Occipital lobe (tissue), 2 donors: ENCODE data around the gene TRABD2B. TPM values are rescaled to one million over a fixed set of nuclear protein-coding genes. Genes with fewer than 3 reads are reported as not detected.

Source experiments
- DNase-seq: peaks from one replicate; lab custom pipeline; 2025; lab: John Stamatoyannopoulos, UW
- total RNA-seq: library from RNA; depleted of rRNA; stranded (reverse); fragments of >200 nt; gene quantifications from one replicate; pipeline ENCODE4 v1.2.3, GENCODE V29; 2014

The TRABD2B gene
- total RNA-seq, 1 donor from 2014 or later: under 0.01 TPM

DNA sequence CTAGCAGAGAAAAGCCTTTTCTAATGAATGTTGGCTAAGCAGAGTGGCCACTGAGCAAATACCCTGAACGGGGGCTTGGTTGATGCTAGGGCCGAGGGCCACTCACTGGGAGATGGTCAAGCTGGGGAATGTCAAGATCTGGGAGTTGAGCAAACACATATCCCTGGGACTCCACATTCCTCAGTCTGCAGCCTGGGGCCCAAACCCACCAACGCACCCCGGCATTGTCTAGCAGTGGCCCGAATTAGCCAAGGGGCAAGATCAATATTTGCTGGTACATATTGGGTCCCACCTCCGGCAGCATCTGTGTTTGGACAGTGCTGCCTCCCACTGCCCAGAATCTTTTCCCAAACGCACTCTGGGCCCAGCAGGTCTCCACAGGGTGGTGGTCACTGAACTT lies 144.1 kb downstream of the TRABD2B start:
- no peak for DNase-seq

DNA sequence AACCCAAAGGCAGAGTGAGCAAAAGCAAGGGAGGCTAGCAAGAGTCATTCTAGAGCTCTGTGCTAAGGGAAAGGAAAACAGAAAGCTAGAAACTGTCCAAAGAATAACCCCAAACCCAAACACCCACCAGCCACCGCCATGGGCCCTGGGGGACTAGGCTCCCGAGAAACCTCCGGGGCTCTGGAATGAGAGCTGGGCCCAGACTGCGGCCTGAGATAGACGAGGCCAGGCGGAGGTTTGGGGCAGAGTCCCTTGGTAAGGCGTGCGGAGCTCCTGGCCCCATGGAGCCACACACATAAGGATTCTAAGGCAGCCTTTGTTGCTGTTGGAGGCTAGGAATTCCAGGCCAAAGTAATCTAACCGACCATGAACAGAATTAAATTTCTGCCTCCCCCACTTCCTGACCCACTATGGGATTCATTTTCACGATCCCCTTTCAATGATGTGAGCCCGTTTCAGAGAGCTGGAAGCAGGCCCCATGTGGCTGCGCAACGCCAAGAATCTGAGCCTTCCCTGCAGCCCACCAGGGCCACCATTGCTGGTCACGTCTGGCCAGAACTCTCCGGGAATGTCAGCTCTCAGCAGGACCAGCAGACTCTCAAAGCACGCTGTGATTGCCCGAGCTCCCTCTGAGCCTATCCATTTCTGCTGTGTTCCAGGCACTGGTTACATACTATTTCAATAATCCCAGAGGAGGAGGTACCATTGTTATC lies 145.0 kb downstream of the TRABD2B start:
- DNase-seq: no peak

DNA sequence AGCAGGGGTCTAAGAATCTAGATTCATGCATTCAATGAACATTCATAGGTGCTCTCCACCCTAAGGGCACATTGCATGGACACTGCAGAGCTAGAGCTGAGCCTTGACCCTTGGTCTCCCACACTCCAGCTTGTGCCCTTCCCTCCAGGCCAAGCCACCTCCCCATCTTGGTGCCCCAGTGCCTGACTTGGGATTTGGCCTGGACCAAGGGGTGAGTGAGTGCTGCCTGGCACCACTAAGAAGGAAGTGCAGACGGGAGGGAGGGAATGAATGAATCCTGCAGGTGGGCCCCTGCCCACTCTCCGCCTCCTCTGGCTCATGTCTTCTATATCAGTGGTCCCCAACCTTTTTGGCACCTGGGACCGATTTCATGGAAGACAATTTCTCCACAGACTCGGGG lies 146.7 kb downstream of the TRABD2B start:
- no peak for DNase-seq

- no peak for DNase-seq
Observed at GRCh38 chr1:47849591-47850261, 147.5 kb downstream of the TRABD2B start.

DNA sequence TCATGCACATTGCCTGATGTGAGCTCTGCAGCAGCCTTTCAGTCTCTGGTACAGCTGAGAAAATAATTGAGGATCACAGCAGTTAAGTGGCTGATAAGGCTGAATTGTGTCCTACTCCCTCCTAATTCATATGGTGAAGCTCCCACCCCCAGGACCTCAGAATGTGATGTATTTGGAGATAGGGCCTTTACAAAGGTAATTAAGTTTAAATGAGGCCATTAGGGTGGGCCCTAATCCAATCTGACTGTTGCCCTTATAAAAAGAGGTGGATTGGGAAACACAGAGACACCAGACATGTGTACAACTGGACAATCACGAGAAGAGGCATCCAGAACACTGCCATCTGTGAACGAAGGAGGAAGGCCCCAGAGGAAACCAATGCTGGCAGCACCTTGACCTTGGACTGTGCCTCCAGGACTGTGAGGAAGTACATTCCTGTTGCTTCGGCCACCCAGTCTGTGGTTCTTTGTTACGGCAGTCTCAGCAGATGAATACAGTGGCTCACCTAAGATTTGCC lies 148.1 kb downstream of the TRABD2B start:
- no peak for DNase-seq

DNA sequence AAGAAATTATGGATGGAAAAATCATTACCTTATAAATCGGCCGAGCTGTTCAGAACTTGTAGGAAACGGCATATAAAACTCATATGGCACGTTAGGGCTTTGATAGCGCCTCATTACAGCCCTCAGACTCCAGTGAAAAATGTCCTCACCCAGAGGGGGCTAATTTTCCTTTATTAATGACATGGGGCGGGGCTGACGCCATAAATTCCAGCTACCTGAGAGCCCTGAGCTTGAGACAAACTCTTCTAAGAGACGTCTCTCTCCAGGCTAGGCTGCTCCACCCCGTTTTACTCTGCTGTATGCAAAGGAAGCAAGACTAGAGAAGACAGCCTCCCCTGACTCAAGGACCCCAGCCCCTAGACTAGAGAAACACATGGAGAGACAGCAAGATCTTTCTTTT lies 149.4 kb downstream of the TRABD2B start:
- DNase-seq: no peak

DNA sequence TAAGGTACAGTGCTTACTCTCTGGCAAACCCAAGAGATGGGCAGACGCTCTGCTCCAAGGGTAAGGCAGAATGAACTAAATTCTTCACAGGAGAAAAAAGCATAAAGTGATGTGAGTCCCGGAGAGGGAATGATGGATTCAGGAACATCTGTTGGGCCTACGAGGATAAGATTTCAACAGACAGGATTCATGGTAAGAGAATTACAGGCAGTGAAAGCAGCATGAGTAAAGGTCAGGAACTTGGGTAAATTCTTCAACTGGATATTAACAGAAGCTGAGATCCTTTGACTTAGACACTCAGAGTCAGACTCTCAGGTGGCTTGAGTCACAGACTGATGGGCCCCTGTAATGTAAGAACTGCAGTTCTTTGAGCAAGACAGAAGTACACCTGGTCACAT lies 152.6 kb downstream of the TRABD2B start:
- no peak for DNase-seq

DNA sequence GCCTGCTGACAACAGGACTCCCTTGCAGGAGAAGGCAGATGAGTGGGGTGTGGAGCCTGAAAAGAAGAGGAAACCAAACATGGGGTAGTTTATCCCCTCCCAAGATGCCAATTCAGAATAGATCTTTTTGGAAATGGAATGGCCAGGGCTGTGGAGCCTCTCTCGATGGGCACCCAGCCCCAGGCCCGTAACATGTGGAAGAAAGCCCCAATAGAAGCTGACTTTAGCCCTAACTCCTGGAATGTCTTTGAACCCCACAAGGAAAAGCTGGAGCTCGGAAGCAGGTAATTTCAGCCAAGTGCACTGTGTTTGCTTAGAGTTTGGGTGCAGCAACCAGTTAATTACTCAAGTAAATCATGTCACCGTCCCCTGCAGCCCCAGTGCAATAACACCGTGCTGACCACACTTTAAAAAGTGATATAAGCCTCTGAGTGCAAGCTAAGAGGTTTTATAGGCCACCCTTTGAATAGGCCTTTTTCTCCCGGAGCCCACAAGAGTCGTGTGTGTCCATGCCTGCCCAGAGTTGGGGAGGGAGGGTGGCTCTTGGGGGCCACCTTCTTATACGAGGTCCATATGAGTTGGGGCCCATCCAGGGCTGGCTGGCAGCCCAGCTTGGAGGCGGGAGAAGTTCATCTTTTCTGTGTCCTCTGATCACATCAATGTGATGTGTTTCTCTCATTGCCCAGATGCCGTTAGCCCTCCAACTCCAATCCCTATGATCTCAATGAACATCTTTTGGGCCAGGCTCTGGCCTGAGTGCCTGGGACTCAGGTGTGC lies 153.2 kb downstream of the TRABD2B start:
- DNase-seq: no peak

DNA sequence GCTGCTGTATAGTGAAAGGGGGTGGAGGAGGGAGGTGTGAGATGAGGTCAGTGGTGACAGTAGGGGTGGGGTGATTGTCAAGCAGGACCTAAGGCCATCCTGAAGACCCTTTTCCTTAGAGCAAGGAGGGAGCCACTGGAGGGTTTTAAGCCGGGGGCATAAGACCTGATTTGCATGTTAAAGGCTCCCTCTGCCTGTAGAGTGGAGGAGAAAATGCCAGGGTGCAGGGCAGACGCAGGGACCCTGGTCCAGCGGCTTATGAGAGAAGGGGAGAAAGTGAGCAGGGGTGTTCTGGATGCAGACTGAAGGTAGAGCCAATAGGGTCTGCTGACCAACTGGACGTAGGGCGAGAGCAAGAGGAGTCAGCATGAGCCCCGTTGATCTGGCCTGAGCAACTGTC lies 154.1 kb downstream of the TRABD2B start:
- no peak for DNase-seq

GRCh38 chr1:47842228-47842919 lies 154.8 kb downstream of the TRABD2B start:
- DNase-seq: no peak

- DNase-seq: no peak
Observed at GRCh38 chr1:47841356-47841755, 155.8 kb downstream of the TRABD2B start.

- no peak for DNase-seq
Observed at GRCh38 chr1:47840393-47841190, 156.6 kb downstream of the TRABD2B start.

DNA sequence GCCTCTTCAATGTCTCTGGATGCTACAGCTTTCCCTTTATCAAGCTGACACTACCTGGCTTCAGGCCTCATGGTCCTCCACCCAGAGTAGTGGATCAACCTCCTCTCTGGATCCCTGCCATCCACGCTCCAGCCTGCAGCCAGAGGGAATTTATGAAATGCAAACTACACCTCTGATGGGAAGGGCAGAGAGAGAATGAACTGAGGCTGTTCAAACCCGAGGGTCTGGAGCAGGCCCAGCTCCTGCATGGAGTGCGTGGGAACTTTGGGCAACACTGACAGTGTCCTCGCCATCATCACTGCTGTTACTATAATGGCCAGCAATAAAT lies 157.8 kb downstream of the TRABD2B start:
- DNase-seq: no peak

DNA sequence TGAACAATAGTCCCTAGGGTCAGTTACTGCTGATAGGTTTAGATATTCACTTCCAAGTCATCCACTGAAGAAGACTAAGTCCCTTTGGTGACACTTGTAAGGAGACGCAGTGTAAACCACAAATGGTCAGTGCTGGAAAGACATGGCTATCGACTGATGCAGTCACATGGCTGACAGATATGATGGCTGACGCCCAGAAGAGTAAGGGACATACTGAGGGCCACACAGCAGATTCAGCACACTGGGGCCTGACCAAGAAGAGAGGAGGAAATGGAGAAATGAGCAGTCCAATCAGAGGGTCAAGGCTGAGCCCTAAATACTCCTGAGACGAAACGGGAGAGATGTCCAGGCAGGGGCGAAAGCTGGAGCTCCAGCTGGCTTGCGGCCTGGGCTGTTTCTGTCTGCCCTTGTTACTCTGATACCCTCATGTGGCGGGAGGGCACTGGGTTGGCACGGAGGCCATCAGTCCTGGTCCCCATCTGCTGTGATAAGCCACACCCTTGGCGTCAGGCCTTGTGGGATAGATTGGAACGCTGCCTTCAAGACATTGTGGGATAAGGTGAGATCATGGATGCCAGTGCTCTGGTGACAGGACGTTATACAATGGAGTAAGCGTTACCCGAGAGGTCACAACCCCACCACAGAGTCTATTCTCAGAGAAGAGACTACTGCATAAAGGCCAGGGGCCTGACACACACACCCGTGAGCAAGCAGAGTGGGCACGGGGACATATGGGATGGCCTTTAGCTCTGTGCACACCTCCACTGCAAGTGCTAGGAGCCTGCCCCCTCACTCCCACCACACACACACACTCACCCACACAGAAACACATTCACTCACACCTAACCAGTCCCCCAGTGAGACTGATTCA lies 158.4 kb downstream of the TRABD2B start:
- no peak for DNase-seq

DNA sequence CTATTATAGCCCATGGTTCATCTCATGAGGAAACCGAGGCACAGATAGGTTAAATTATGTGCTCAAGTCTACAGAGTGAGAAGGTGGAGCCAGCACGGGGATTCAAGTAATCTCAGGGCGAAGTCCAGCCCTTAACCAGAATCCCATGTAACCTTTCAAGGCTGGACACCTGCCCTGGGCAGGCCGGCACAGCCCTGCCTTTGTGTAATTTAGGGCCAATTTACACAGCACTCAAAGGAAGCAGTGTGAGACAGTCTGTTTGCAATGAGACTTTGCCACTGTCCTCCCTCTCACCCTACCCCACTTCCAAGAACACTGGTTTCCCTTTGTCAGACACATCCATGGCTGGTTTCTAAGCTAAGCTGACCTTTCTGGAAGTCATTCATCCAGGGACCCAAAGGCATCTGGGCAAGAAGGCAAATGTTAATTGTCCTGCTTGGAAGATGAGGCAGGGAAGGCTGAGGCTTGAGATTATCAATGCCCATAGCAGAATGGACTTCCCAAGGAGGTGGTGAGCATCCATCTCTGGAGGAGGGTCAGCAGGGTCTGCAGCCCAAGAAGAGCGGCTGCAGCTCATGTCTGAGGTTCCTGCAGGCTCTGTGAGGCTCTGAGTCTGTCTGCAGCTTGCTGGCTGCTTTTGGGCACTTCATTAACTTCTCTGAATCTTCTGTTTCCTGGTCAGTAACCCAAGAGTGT lies 159.2 kb downstream of the TRABD2B start:
- DNase-seq: no peak

DNA sequence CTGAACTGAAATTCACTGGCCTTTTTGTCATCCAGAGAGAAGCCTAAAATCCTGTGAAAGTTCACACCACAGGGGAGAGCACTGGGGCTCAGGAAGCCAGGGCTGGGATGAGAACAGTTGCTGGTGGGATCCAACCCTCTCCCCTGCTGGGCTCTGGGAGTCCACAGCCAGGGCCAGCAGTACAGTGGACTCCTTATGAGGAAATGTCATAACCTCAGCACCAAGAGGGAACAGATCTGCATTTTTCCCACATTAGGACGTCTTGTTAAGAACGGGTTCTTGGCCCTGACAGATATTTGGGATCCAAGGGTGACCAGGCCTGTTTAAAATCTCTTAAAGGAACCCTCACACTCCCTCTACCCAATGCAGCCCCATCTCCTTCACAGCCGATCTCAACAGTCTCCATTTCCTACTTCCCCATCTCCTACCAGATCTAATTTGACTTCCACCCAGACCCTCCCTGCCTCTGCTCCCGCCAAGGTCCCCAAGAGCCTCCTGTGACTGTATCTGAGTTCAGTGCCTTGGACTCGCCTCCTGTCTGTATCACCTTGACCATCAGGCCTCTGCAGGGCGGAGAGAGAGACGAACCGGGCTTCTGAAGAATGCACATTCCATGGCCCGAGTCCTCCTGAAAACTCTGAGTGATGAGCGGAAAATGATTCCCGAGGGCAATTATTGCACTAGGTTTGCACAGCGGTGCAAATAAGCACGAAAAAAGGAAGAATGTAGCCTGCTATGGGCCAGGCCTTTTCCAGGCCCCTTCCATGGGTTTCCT lies 159.9 kb downstream of the TRABD2B start:
- no peak for DNase-seq

DNA sequence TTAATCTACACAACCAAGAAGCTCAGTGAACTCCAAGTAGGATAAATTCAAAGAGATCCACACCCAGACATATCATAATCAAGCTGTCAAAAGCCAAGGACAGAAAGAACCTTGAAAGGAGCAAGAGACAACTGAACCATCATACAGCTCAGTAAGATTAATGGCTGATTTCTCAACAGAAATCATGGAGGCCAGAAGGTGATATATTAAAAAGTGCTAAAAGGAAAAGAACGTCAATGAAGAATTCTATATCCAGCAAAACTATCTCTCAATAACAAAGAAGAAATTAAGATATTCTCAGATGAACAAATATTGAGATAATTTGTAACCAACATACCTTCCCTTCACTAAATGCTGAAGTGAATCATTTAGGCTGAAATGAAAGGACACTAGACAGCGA lies 161.8 kb downstream of the TRABD2B start:
- DNase-seq: no peak

GRCh38 chr1:47834326-47834725 lies 162.9 kb downstream of the TRABD2B start:
- DNase-seq: no peak
